ENCODE measurements around the gene TBRG1. TPM values are rescaled to one million over a fixed set of nuclear protein-coding genes. Genes with fewer than 3 reads are reported as not detected.
A peak's percentile ranks its signal among the peaks of the same experiment; 100 is the strongest.
"Not testable (repeated sequence)": the region's sequence is repeated elsewhere in the genome, so short reads cannot be mapped to it uniquely, and the experiment has no call there.

Gene TBRG1
- total and polyA plus RNA-seq, 5 donors from 2014 or later = 30.3 to 60.7 (median 40.8) TPM

DNA sequence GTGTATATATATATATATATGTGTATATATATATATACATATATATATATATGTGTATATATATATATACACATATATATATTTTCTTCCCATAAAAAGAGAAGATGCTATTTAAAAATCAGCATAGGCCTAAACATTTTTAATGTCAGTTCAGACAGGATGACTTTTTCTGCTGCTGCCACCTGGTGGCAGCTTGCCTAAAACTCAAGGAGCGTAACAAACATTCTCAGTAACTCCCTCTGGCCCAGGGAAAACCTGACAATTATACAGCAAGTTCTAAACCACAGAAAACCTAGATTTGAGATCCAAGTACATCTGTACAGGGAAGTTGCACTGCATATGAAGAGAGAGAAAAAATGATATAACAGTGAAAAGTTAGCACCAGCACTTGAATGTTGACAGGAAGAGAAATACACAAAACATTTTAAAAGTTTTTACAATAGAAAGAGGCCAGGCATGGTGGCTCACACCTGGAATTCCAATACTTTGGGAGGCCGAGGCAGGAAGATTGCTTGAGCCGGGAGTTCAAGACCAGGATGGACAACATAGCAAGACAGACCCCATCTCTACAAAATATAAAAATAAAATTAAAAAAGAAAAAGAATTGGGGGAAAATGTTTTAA is 36.3 kb upstream of the TBRG1 start:
- Mint-ChIP-seq H3K4me3 (no peak overlapping the region), H3K27ac (no peak overlapping the region), H3K27me3 (peaks cover 6% of the 10 kb centered on the region), H3K4me1 (peaks cover 0 to 4% (median 0%) of the 10 kb centered on the region in 4 donors), H3K9me3 (peaks cover 0 to 1% (median 0%) of the 10 kb centered on the region in 7 donors), H3K36me3 (no peaks in the 10 kb centered on the region)
- H3K27me3 ChIP-seq (ENCODE audit: control insufficient read depth, insufficient read depth, low read length) = peaks cover 8% of the 10 kb centered on the region
- H3K27ac ChIP-seq (ENCODE audit: insufficient read depth, low read length, poor library complexity, severe bottlenecking) = no peak overlapping the region
- no peaks in the 10 kb centered on the region for H3K9me3 ChIP-seq (ENCODE audit: control insufficient read depth in 2 of 2, low read length in 2 of 2)
- H3K36me3 ChIP-seq (ENCODE audit: control insufficient read depth, insufficient read depth, low read length) = no peaks in the 10 kb centered on the region
- no peaks in the 10 kb centered on the region for H3K4me1 ChIP-seq (ENCODE audit: control insufficient read depth, insufficient read depth, low read length, poor library complexity, severe bottlenecking)
- no peak overlapping the region for H3K4me3 ChIP-seq (ENCODE audit: low read depth, low read length)
- ATAC-seq (ENCODE audit: low read depth in 2 of 2) (peak in 1 of 2 donors; percentile 52), DNase-seq (peak; percentile 2 to 51 (median 22))

DNA sequence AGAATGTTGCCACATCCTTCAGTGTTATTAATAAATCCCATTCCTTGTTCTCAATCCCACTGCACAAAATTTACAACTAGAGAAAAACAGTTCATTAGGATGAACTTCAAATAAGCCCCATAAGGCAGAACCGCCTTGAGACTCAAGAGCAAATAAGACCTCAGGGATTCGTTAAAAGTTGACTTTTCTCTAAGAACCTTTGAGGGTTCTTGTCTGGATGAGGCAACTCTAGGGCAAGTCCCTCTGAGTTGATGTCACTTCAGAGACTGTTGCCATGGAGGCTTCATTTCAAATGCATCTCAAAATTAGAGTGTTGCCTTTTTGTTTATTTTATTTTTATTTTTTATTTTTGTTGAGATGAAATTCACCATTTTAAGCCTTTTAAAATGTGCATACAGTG is 31.2 kb upstream of the TBRG1 start:
- H3K4me3 Mint-ChIP-seq = no peak overlapping the region
- H3K27ac Mint-ChIP-seq = no peak overlapping the region
- no peak for ATAC-seq (ENCODE audit: low read depth in 2 of 2)
- Histone ChIP-seq H3K27ac (ENCODE audit: insufficient read depth, low read length, poor library complexity, severe bottlenecking) (no peak overlapping the region), H3K4me3 (ENCODE audit: low read depth, low read length) (no peak overlapping the region), H3K9me3 (ENCODE audit: control insufficient read depth in 2 of 2, low read length in 2 of 2) (no peaks in the 10 kb centered on the region), H3K36me3 (ENCODE audit: control insufficient read depth, insufficient read depth, low read length) (no peaks in the 10 kb centered on the region), H3K27me3 (ENCODE audit: control insufficient read depth, insufficient read depth, low read length) (peaks cover 2% of the 10 kb centered on the region), H3K4me1 (ENCODE audit: control insufficient read depth, insufficient read depth, low read length, poor library complexity, severe bottlenecking) (no peaks in the 10 kb centered on the region)
- no peak for DNase-seq
- peaks cover 28% of the 10 kb centered on the region for H3K27me3 Mint-ChIP-seq
- peaks cover 0 to under 1% (median 0%) of the 10 kb centered on the region in 4 donors for H3K4me1 Mint-ChIP-seq
- no peaks in the 10 kb centered on the region for H3K36me3 Mint-ChIP-seq
- H3K9me3 Mint-ChIP-seq = no peaks in the 10 kb centered on the region

DNA sequence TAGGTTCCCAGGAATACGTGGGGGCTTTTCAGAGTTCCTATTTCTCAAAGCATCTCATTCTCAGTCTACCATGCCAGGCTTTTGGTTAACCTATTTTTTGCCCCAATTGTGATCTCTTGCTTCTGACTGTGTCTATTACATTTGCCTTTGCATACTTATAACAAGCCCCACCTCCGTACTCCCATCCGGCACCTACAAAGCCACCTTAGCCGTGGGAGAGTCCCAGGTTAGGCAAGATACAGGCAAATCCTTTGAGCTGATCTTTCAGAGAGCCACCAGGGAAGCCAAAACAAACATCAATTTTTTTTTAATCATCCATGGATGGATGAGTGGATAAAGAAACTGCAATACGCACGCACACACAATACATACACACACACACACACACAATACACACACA is 30.0 kb upstream of the TBRG1 start:
- Mint-ChIP-seq H3K4me3 (no peak overlapping the region), H3K9me3 (no peaks in the 10 kb centered on the region), H3K4me1 (no peaks in the 10 kb centered on the region), H3K36me3 (no peaks in the 10 kb centered on the region), H3K27me3 (peaks cover 35% of the 10 kb centered on the region), H3K27ac (no peak overlapping the region)
- Histone ChIP-seq H3K4me3 (ENCODE audit: low read depth, low read length) (no peak overlapping the region), H3K27me3 (ENCODE audit: control insufficient read depth, insufficient read depth, low read length) (peaks cover 2% of the 10 kb centered on the region), H3K9me3 (ENCODE audit: control insufficient read depth in 2 of 2, low read length in 2 of 2) (no peaks in the 10 kb centered on the region), H3K4me1 (ENCODE audit: control insufficient read depth, insufficient read depth, low read length, poor library complexity, severe bottlenecking) (no peaks in the 10 kb centered on the region), H3K36me3 (ENCODE audit: control insufficient read depth, insufficient read depth, low read length) (no peaks in the 10 kb centered on the region), H3K27ac (ENCODE audit: insufficient read depth, low read length, poor library complexity, severe bottlenecking) (no peak overlapping the region)
- DNase-seq (no peak), ATAC-seq (ENCODE audit: low read depth in 2 of 2) (no peak)

DNA sequence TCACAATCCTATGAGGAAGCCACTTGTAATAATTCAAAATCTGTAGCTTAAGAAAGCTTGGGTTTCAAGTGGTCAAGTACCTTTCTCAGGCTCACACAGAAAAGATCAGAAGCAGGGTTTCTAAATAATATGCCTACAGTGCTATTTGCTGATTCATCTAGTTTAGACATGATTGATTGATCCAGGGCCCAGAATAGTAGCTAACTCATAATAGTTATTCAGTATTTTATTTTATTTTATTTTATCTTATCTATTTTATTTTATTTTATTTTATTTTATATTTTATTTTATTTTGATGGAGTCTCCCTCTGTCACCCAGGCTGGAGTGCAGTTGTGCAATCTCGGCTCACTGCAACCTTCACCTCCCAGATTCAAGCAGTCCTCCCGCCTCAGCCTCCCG is 27.4 kb upstream of the TBRG1 start:
- Histone ChIP-seq H3K27me3 (ENCODE audit: control insufficient read depth, insufficient read depth, low read length) (peaks cover 4% of the 10 kb centered on the region), H3K9me3 (ENCODE audit: control insufficient read depth in 2 of 2, low read length in 2 of 2) (no peaks in the 10 kb centered on the region), H3K4me1 (ENCODE audit: control insufficient read depth, insufficient read depth, low read length, poor library complexity, severe bottlenecking) (no peaks in the 10 kb centered on the region), H3K27ac (ENCODE audit: insufficient read depth, low read length, poor library complexity, severe bottlenecking) (no peak overlapping the region), H3K36me3 (ENCODE audit: control insufficient read depth, insufficient read depth, low read length) (no peaks in the 10 kb centered on the region), H3K4me3 (ENCODE audit: low read depth, low read length) (no peak overlapping the region)
- H3K27me3 Mint-ChIP-seq = peaks cover 30% of the 10 kb centered on the region
- H3K9me3 Mint-ChIP-seq = peaks cover 0 to 3% (median 0%) of the 10 kb centered on the region in 7 donors
- ATAC-seq (ENCODE audit: low read depth in 2 of 2) (no peak), DNase-seq (no peak)
- no peaks in the 10 kb centered on the region for H3K4me1 Mint-ChIP-seq
- no peak overlapping the region for H3K27ac Mint-ChIP-seq
- no peaks in the 10 kb centered on the region for H3K36me3 Mint-ChIP-seq
- H3K4me3 Mint-ChIP-seq = no peak overlapping the region

DNA sequence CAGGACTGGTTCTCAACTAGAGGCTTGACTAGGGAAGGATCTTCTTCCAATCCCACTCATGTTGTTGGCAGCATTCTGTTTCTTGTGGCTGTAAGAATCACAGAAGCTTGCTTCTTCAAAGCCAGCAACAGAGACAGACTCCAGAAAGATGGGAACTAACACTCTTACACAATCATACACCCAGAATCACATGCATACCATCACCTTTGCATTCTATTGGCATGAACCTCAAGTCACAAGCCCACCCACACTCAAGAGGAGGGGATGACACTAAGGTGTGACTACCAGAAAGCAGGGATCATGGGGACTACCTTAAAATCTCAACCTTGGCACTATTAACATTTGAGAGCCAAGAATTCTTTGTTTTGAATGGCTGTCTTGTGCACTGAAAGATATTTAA is 25.0 kb upstream of the TBRG1 start:
- H3K4me3 Mint-ChIP-seq = no peak overlapping the region
- no peaks in the 10 kb centered on the region for H3K4me1 Mint-ChIP-seq
- H3K9me3 Mint-ChIP-seq = peaks cover 0 to 3% (median 0%) of the 10 kb centered on the region in 7 donors
- peaks cover 28% of the 10 kb centered on the region for H3K27me3 Mint-ChIP-seq
- DNase-seq (no peak), ATAC-seq (ENCODE audit: low read depth in 2 of 2) (no peak)
- Histone ChIP-seq H3K9me3 (ENCODE audit: control insufficient read depth in 2 of 2, low read length in 2 of 2) (no peaks in the 10 kb centered on the region), H3K4me3 (ENCODE audit: low read depth, low read length) (no peak overlapping the region), H3K27me3 (ENCODE audit: control insufficient read depth, insufficient read depth, low read length) (peaks cover 9% of the 10 kb centered on the region), H3K4me1 (ENCODE audit: control insufficient read depth, insufficient read depth, low read length, poor library complexity, severe bottlenecking) (no peaks in the 10 kb centered on the region), H3K27ac (ENCODE audit: insufficient read depth, low read length, poor library complexity, severe bottlenecking) (no peak overlapping the region), H3K36me3 (ENCODE audit: control insufficient read depth, insufficient read depth, low read length) (no peaks in the 10 kb centered on the region)
- no peak overlapping the region for H3K27ac Mint-ChIP-seq
- no peaks in the 10 kb centered on the region for H3K36me3 Mint-ChIP-seq

DNA sequence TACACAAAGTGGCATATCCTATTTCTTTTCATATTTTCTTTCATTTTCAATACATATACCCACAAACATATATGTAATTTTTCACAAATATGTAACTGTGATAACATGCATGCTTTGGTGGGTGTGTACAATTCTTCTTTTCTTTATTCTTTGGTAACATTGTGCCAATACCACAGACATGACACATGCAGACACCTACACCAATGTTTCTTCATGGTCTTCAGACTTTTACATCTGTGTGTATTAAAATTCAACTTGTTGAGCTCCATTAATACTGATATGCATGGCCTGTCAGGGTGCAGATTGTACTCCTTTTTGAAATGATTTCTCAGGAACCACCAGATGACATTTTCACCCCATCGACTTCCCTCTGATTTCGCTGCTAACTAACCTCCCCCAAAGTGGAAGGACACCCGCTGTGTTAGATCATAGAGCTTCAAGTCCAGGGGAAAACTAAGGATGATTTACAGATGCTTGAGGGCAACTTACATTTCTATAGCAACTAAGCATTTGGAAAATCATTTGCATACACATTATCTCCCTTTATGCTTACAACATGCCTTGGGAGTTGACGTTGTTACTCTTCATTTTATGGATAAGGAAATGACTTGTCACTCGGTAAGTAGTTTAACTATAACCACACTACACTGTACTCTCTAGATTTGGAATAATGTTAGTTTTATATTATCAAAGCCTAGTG is 21.9 kb upstream of the TBRG1 start:
- peaks cover 0 to 3% (median 0%) of the 10 kb centered on the region in 7 donors for H3K9me3 Mint-ChIP-seq
- no peaks in the 10 kb centered on the region for H3K36me3 Mint-ChIP-seq
- no peak overlapping the region for H3K27ac Mint-ChIP-seq
- H3K27me3 Mint-ChIP-seq = peaks cover 20% of the 10 kb centered on the region
- H3K36me3 ChIP-seq (ENCODE audit: control insufficient read depth, insufficient read depth, low read length) = no peaks in the 10 kb centered on the region
- DNase-seq (no peak), ATAC-seq (ENCODE audit: low read depth in 2 of 2) (no peak)
- H3K27ac ChIP-seq (ENCODE audit: insufficient read depth, low read length, poor library complexity, severe bottlenecking) = no peak overlapping the region
- no peaks in the 10 kb centered on the region for H3K4me1 ChIP-seq (ENCODE audit: control insufficient read depth, insufficient read depth, low read length, poor library complexity, severe bottlenecking)
- H3K4me1 Mint-ChIP-seq = no peaks in the 10 kb centered on the region
- no peaks in the 10 kb centered on the region for H3K9me3 ChIP-seq (ENCODE audit: control insufficient read depth in 2 of 2, low read length in 2 of 2)
- H3K4me3 ChIP-seq (ENCODE audit: low read depth, low read length) = no peak overlapping the region
- H3K27me3 ChIP-seq (ENCODE audit: control insufficient read depth, insufficient read depth, low read length) = peaks cover 9% of the 10 kb centered on the region
- no peak overlapping the region for H3K4me3 Mint-ChIP-seq

DNA sequence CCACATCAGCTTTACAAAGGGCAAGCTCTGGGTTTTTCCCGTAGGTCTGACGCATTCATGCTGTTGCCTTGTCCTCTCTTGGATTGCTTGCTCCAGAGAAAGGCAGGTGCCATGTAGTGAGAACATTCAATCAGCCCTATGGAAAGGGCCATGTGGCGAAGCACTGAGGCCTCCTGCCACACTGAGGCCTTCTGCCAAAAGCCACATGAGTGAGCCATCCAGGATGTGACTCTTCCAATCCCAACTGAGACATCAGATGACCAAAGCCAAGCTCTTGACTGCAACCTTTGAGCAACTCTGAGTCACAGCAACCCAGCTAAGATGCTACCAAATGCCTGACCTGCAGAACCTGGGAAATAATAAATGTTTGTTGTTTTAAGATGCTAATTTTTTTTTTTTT is 20.5 kb upstream of the TBRG1 start:
- Mint-ChIP-seq H3K4me1 (no peaks in the 10 kb centered on the region), H3K36me3 (no peaks in the 10 kb centered on the region), H3K4me3 (no peak overlapping the region), H3K9me3 (peaks cover 0 to 3% (median 0%) of the 10 kb centered on the region in 7 donors), H3K27me3 (peaks cover 10% of the 10 kb centered on the region), H3K27ac (no peak overlapping the region)
- Histone ChIP-seq H3K4me3 (ENCODE audit: low read depth, low read length) (no peak overlapping the region), H3K36me3 (ENCODE audit: control insufficient read depth, insufficient read depth, low read length) (no peaks in the 10 kb centered on the region), H3K27ac (ENCODE audit: insufficient read depth, low read length, poor library complexity, severe bottlenecking) (no peak overlapping the region), H3K4me1 (ENCODE audit: control insufficient read depth, insufficient read depth, low read length, poor library complexity, severe bottlenecking) (no peaks in the 10 kb centered on the region), H3K9me3 (ENCODE audit: control insufficient read depth in 2 of 2, low read length in 2 of 2) (no peaks in the 10 kb centered on the region), H3K27me3 (ENCODE audit: control insufficient read depth, insufficient read depth, low read length) (peaks cover 9% of the 10 kb centered on the region)
- DNase-seq (no peak), ATAC-seq (ENCODE audit: low read depth in 2 of 2) (no peak)

DNA sequence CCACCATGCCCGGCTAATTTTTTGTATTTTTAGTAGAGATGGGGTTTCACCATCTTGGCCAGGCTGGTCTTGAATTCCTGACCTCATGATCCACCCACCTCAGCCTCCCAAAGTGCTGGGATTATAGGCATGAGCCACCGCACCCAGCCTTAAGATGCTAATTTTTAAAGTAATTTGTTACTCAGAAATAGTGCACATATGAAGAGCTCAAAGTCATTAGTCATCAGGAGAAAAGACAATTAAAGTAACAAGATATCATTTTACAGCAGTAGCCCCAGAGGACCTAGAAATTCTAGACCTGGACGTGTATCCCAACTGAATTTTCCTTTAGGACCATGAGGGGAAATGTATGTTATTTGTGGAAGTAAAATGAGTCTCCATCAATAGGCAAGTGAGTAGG is 19.9 kb upstream of the TBRG1 start:
- not testable (repeated sequence) for H3K27ac Mint-ChIP-seq; DNase-seq; H3K4me3 Mint-ChIP-seq; H3K36me3 ChIP-seq (ENCODE audit: control insufficient read depth, insufficient read depth, low read length); H3K4me1 ChIP-seq (ENCODE audit: control insufficient read depth, insufficient read depth, low read length, poor library complexity, severe bottlenecking); H3K27me3 ChIP-seq (ENCODE audit: control insufficient read depth, insufficient read depth, low read length); H3K36me3 Mint-ChIP-seq; H3K4me1 Mint-ChIP-seq; H3K27ac ChIP-seq (ENCODE audit: insufficient read depth, low read length, poor library complexity, severe bottlenecking); H3K9me3 Mint-ChIP-seq; H3K9me3 ChIP-seq (ENCODE audit: control insufficient read depth in 2 of 2, low read length in 2 of 2); ATAC-seq (ENCODE audit: low read depth in 2 of 2); H3K4me3 ChIP-seq (ENCODE audit: low read depth, low read length)
- H3K27me3 Mint-ChIP-seq = peaks cover 10% of the 10 kb centered on the region
